Panc1 (cell line): ENCODE results near the gene KCNH1. TPM values are rescaled to one million over a fixed set of nuclear protein-coding genes. Genes with fewer than 3 reads are reported as not detected.

Experiments used
- ATAC-seq: fragments of 200-7000 bp; cut with Tn5 transposase; 2 replicates; pipeline ENCODE4 v1.9.1; 2020; ENCODE audit warnings: mild to moderate bottlenecking, moderate library complexity
- BruUV-seq: library from RNA; stranded (reverse); fragments of 400-500 nt; replicated peaks from 2 replicates; lab custom pipeline; 2021; lab: Mats Ljungman, UMichigan
- CTCF ChIA-PET: fragments of 300-600 bp; sonication (Branson Sonifier 250); formaldehyde crosslinking; loops from one replicate; lab custom pipeline; 2022; ENCODE audit warnings: antibody characterized with exemption; lab: Charles Lee
- POLR2A ChIA-PET: fragments of 300-600 bp; sonication (Branson Sonifier 250); formaldehyde crosslinking; loops from one replicate; lab custom pipeline; 2022; ENCODE audit warnings: antibody characterized with exemption; lab: Charles Lee
- DNase-seq: peaks from one replicate; pipeline ENCODE4 v3.0.0-alpha.2; 2010; ENCODE audit warnings: low read depth, low spot score
- H3K27ac ChIP-seq: 2 replicates; pipeline ENCODE4 v1.5.1; 2011; ENCODE audit warnings: mild to moderate bottlenecking, low read length, inconsistent platforms
- H3K27me3 ChIP-seq: fragments of 200-500 bp; sonication (Bioruptor generic); 2 replicates; pipeline ENCODE4 v1.6.0; 2014; ENCODE audit warnings: low read length, inconsistent platforms; ENCODE audit not compliant: control insufficient read depth, insufficient read depth
- H3K36me3 ChIP-seq: fragments of 200-500 bp; sonication (Bioruptor generic); 2 replicates; pipeline ENCODE4 v1.5.1; 2014; ENCODE audit warnings: inconsistent platforms, mild to moderate bottlenecking, low read length, moderate library complexity; ENCODE audit not compliant: control insufficient read depth, insufficient read depth
- H3K4me1 ChIP-seq: 2 replicates; pipeline ENCODE4 v1.5.1; 2011; ENCODE audit warnings: inconsistent platforms, mild to moderate bottlenecking, low read length, moderate library complexity; ENCODE audit not compliant: control insufficient read depth, insufficient read depth
- H3K4me3 ChIP-seq, 2 experiments: 2 replicates each; pipeline ENCODE4 v1.5.1; 2011 to 2012; ENCODE audit warnings: low read depth in 2 of 2, low read length in 2 of 2, mild to moderate bottlenecking in 2 of 2, inconsistent platforms in 1 of 2, moderate library complexity in 1 of 2
- H3K9me3 ChIP-seq: fragments of 200-500 bp; sonication (Bioruptor generic); 2 replicates; pipeline ENCODE4 v1.5.1; 2014; ENCODE audit warnings: low read depth, mild to moderate bottlenecking, inconsistent platforms, low read length, moderate library complexity; ENCODE audit not compliant: control insufficient read depth, insufficient read depth
- POLR2AphosphoS5 ChIP-seq: IDR thresholded peaks from 2 replicates; pipeline ENCODE4 v1.6.1; 2012; ENCODE audit warnings: mild to moderate bottlenecking, low read depth, low read length, moderate library complexity
- SIN3A ChIP-seq: IDR thresholded peaks from 2 replicates; pipeline ENCODE4 v1.6.1; 2012; ENCODE audit warnings: low read depth, mild to moderate bottlenecking, low read length, moderate library complexity, borderline replicate concordance; ENCODE audit not compliant: insufficient read depth
- TCF7L2 ChIP-seq: IDR thresholded peaks from 2 replicates; pipeline ENCODE4 v1.6.1; 2011; ENCODE audit warnings: mild to moderate bottlenecking, low read depth, low read length, inconsistent platforms
- in situ Hi-C: cut with HindIII; loops from 2 replicates; pipeline ENCODE4 v1.10.0; 2016; ENCODE audit warnings: low sequenced_read_pairs, low pct_unique_long_range_greater_than_20kb
- intact Hi-C: fragments of 100-400 bp; cut with micrococcal nuclease; formaldehyde crosslinking; loops from one replicate; pipeline ENCODE4 v1.10.0; 2022; ENCODE audit not compliant: unreplicated experiment
- total RNA-seq: library from RNA; stranded (reverse); gene quantifications from one replicate; pipeline ENCODE4 v1.2.1, GENCODE V29; 2021; ENCODE audit not compliant: unreplicated experiment
- TF ChIP-seq, protein P1 (sequence below), 2 experiments: IDR thresholded peaks; 2 replicates each; pipeline ENCODE4 v1.6.1; 2011 to 2012; ENCODE audit warnings: low read depth in 2 of 2, control low read depth in 1 of 2, low read length in 1 of 2, mild to moderate bottlenecking in 1 of 2, moderate library complexity in 1 of 2; ENCODE audit not compliant: insufficient read depth in 1 of 2
- TF ChIP-seq, protein P2 (sequence below): fragments of 450-650 bp; IDR thresholded peaks from 2 replicates; pipeline ENCODE4 v1.5.1; 2017; ENCODE audit warnings: mild to moderate bottlenecking

KCNH1 gene
- total RNA-seq, 1 experiment from 2014 or later, result not detected

DNA sequence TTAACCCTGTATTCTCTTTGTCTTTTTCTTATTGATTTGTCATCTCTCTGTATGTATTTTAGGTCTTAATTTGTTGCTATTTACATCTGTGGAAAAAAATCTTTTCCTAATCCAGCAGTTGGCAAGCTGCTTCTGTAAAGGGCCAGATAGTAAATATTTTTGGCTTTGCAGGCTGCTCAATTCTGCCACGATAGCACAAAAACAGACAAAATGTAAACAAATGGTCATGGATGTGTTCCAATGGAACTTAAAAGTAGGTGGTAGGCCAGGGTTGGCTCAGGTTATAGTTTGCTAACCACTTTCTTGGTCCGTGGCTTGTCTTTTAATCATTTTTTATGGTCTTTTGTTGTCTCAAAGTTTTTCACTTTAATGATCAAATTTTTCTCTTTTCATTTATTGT, 433.4 kb downstream of the KCNH1 start:
- intact Hi-C loops, result loop anchor here (10.0 kb wide), 1 partner anchor 434 kb away; the partner anchor contains the start of gene KCNH1
- no peaks in the 10 kb centered on the region for H3K27me3 ChIP-seq
- ChIA-PET POLR2A (no interaction called here), CTCF (no interaction called here)
- TF ChIP-seq, protein P1, sequence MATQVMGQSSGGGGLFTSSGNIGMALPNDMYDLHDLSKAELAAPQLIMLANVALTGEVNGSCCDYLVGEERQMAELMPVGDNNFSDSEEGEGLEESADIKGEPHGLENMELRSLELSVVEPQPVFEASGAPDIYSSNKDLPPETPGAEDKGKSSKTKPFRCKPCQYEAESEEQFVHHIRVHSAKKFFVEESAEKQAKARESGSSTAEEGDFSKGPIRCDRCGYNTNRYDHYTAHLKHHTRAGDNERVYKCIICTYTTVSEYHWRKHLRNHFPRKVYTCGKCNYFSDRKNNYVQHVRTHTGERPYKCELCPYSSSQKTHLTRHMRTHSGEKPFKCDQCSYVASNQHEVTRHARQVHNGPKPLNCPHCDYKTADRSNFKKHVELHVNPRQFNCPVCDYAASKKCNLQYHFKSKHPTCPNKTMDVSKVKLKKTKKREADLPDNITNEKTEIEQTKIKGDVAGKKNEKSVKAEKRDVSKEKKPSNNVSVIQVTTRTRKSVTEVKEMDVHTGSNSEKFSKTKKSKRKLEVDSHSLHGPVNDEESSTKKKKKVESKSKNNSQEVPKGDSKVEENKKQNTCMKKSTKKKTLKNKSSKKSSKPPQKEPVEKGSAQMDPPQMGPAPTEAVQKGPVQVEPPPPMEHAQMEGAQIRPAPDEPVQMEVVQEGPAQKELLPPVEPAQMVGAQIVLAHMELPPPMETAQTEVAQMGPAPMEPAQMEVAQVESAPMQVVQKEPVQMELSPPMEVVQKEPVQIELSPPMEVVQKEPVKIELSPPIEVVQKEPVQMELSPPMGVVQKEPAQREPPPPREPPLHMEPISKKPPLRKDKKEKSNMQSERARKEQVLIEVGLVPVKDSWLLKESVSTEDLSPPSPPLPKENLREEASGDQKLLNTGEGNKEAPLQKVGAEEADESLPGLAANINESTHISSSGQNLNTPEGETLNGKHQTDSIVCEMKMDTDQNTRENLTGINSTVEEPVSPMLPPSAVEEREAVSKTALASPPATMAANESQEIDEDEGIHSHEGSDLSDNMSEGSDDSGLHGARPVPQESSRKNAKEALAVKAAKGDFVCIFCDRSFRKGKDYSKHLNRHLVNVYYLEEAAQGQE (IDR thresholded peaks at IDR 0.05; ENCODE audit: insufficient read depth in 1 of 2, low read depth in 2 of 2, low read length in 1 of 2), result no peak
- TF ChIP-seq, protein P2, sequence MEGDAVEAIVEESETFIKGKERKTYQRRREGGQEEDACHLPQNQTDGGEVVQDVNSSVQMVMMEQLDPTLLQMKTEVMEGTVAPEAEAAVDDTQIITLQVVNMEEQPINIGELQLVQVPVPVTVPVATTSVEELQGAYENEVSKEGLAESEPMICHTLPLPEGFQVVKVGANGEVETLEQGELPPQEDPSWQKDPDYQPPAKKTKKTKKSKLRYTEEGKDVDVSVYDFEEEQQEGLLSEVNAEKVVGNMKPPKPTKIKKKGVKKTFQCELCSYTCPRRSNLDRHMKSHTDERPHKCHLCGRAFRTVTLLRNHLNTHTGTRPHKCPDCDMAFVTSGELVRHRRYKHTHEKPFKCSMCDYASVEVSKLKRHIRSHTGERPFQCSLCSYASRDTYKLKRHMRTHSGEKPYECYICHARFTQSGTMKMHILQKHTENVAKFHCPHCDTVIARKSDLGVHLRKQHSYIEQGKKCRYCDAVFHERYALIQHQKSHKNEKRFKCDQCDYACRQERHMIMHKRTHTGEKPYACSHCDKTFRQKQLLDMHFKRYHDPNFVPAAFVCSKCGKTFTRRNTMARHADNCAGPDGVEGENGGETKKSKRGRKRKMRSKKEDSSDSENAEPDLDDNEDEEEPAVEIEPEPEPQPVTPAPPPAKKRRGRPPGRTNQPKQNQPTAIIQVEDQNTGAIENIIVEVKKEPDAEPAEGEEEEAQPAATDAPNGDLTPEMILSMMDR, result no peak
- TF ChIP-seq POLR2AphosphoS5, result no peak
- no peak for TF ChIP-seq TCF7L2
- no peak for DNase-seq
- no peak overlapping the region for H3K4me3 ChIP-seq
- in situ Hi-C loops, result no loop called here
- no peaks in the 10 kb centered on the region for H3K4me1 ChIP-seq
- ATAC-seq, result no peak
- no peaks in the 10 kb centered on the region for H3K36me3 ChIP-seq
- H3K27ac ChIP-seq, result no peak overlapping the region
- no peaks in the 10 kb centered on the region for H3K9me3 ChIP-seq
- BruUV-seq, result no TSS peak

DNA sequence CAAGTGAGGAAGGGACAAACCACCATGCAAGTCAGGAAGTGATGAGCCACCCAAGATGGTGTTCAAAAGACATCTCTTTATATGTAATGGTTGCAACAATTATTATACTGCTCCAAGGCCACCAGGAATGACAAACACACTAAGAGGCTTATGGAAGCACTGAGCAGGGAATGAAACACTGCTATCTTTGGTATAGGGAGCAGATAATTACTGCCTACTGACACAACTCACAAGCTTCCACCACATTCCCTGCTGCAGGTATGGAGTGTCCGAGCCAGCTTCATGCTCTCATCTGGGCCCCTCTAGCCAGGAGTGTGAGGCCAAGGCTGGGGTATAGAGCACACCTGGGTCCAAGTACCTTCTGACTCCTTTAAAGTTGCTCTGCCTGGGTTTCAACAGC, 433.9 kb downstream of the KCNH1 start:
- no peak for TF ChIP-seq SIN3A
- TF ChIP-seq, protein P2, result no peak
- ATAC-seq (no peak), DNase-seq (no peak)
- intact Hi-C loops (loop anchor here (10.0 kb wide), 1 partner anchor 435 kb away; the partner anchor contains the start of gene KCNH1), in situ Hi-C loops (no loop called here)
- ChIA-PET POLR2A (no interaction called here), CTCF (no interaction called here)
- BruUV-seq, result no TSS peak
- no peak overlapping the region for H3K4me3 ChIP-seq
- H3K9me3 ChIP-seq, result no peaks in the 10 kb centered on the region
- no peaks in the 10 kb centered on the region for H3K36me3 ChIP-seq
- H3K27ac ChIP-seq, result no peak overlapping the region
- H3K4me1 ChIP-seq, result no peaks in the 10 kb centered on the region
- H3K27me3 ChIP-seq, result no peaks in the 10 kb centered on the region
